Stimulated activated CD4-positive, alpha-beta T cell treated with anti-CD3 and anti-CD28 coated beads, Interleukin-12 subunit alpha, Interleukin-12 subunit beta, amount 100 ng/mL, for 48 hours (primary cell): ENCODE results near the gene LDLRAD4.
"Not testable (repeated sequence)": the region's sequence is repeated elsewhere in the genome, so short reads cannot be mapped to it uniquely, and the experiment has no call there.

Experiments used
- DNase-seq, 3 donors: peaks; one replicate each; pipeline ENCODE4 v3.0.0-alpha.2; 2020; ENCODE audit warnings: low read depth in 2 of 3, low spot score in 1 of 3

Gene LDLRAD4

GRCh38 chr18:13324880-13325279 is 106.3 kb downstream of the LDLRAD4 start:
- no peak for DNase-seq

DNA sequence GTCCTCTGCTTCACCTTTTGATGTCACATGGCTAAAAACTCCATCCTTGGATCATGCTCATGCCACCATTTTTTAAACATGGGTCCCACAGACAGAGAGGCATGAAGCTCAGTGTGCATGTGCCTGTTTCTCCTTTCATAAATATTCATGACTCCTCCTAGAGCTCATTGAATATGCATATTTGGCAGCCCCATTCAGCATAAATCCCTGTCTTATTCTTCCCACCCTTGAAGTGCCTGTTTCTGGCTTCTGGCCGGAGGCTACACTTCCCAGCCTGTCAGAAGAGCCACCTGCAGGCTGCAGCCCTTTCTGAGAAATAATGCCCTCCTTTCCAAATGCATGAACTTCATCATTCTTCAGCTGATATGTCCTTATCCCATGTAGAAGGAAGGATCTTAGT is 109.7 kb downstream of the LDLRAD4 start:
- DNase-seq, result no peak

DNA sequence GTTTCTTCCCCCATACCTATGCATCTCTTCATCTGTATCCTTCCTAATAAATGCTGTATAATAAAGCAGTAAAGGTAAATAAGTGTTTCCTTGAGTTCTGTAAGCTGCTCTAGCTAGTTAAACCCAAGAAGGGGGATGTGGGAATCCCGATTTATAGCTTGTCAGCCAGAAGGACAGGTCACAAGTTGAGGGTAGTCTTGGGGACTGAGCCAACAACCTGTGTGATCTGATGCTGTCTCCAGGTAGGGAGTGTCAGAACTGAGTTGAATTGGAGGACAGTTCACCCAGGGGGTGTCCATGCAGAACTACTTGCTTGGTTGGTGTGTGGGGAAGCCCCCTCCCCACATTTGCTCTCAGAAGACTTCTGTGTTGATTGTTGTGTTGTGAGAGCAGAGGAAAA is 112.4 kb downstream of the LDLRAD4 start:
- DNase-seq, result no peak

GRCh38 chr18:13331846-13332245 is 113.3 kb downstream of the LDLRAD4 start:
- no peak for DNase-seq

DNA sequence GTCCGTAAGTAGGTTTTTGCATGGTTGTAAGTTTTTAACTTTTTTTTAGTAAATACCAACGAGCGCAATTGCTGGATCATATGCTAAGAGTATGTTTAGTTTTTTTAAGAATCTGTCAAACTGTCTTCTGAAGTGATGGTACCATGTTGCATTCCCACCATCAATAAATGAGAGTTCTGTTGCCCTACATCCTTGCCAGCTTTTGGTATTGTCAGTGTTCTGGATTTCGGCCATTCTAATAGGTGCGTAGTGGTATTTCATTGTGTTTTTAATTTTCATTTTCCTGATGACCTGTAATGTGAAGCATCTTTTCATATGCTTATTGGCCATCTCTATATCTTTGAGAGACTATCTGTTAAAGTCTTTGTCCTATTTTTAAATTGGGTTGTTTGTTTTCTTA is 114.3 kb downstream of the LDLRAD4 start:
- no peak for DNase-seq

DNA sequence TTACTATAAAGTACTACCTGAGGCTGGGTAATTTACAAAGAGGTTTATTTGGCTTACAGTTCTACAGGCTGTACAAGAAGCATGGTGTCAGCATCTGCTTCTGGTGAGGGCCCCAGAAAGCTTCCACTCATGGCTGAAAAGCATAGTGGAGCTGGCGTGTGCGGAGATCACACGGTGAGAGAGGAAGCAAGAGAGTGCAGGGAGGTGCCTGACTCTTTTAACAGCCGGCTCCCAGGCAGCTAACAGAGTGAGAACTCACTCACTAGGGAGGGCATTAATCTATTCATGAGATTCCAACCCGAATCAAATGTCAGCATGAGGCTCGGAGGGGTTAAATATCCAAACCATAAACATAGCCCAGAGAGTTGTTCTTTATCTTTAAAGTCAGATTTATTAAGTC is 117.3 kb downstream of the LDLRAD4 start:
- DNase-seq, result no peak

GRCh38 chr18:13336841-13337240 is 118.3 kb downstream of the LDLRAD4 start:
- no peak for DNase-seq

- DNase-seq, result no peak
Observed at GRCh38 chr18:13337369-13337768, 118.8 kb downstream of the LDLRAD4 start.

DNA sequence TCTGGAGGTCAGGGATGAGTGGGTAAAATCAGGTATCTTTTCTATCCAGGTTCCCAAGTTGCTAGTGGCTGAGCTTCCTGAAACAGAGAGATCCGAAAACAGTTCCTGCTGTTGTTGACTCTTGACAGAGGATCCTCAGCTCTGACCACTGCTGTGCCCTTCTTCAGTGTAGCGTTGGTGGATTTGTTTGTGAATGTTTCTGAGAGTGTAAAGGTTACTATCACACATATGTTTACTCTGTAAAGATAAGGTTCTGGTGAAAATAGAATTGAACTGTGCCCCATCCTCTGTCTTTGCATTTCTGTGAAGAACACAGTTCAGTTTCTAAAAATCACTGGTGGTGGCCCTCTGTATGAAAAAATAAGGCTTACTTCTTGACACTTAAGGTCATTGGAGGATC is 119.8 kb downstream of the LDLRAD4 start:
- DNase-seq, result no peak

GRCh38 chr18:13339653-13340052 is 121.1 kb downstream of the LDLRAD4 start:
- no peak for DNase-seq

- not testable (repeated sequence) for DNase-seq
Observed at GRCh38 chr18:13346449-13346848, 127.9 kb downstream of the LDLRAD4 start.

DNA sequence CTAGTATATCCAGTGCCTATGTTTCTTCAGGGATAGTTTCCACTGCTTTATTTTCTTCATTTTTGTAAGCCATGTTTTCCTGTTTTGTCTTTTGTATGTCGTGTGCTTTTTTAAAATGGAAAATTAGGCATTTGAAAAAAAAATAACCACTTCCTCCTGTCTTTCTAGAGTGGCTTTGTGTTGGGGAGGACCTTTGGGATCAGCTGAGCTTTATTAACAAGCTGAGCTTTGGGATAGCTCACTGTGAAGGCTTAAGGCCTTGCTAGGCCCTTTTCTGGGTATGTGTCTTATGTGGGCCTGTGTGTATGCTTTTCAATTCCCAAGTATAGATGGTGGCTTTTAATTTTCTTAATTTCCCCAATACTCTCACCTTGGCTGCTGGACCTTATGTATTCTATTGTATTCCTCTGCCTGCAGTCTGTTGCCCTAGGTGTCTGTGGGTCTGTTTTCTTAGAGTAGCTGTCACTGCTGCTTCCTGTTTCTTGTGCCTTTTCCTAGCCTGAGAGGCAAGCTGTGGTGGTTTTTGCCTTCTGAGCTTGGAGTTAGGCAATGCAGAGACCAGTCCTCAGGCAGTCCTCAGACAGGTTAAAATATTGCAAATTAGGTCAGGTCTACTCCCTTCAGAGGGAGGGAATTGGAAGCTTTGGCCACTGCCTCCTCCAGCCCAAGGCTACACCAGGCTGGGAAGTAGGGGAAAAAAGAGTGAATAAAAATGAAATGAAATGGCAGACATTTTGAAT is 134.7 kb downstream of the LDLRAD4 start:
- no peak for DNase-seq

DNA sequence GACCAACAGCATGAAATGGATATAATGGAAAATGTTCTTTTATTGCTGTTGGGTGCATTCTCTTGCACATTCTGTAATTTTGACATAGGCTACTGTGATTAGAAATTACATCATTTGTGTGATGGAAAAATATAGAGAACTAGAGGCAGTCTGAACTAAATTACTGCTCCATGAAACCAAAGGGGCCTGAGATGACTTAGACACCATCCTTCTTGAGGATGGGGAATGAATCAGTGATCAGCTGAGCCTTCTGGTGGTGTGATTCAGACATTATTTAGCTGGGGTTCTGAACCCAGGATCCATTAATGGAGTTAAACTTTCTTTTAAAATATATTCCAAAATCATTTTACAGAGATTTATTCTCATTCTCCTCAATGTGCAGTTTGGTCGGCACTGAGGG is 135.8 kb downstream of the LDLRAD4 start:
- no peak for DNase-seq

DNA sequence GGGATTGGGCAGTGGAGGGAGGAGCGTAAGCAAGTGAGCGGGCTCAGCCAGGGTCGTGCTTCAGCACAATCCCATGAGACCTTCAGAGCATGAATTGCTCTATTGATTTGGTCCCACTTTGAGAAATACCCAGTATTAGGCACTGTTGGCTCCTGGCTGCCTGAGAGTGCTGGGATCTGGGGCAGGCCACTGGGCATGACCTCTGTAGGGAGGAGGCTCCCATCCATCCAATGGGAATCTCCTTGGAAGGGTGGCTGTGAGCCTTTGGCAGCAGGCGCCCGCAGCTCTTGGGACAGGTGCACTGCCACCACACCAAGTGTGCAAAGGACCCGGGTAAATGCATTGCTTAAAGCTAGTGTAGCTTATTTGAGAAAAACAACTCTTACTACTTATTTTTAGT is 137.5 kb downstream of the LDLRAD4 start:
- no peak for DNase-seq

- no peak for DNase-seq
Observed at GRCh38 chr18:13357289-13357688, 138.7 kb downstream of the LDLRAD4 start.

DNA sequence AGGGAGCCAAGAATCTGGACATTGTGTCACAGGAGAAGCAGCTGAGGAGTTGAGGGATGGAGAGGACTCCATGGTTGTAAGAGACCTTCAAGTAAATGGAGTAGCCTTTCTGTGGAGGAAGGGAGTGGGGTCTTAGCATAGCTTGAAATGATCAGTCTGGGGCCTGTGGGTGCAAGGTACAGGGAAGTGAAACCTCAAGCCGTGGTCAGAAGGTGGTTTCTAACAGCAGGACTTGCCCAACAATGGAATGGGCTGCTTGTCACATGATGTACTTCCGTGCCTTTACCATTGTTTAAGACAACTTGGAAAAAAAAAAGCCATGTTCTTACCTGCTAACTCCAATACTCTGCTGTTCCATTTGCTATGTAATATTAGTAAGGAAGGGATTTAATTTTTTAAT is 140.7 kb downstream of the LDLRAD4 start:
- DNase-seq, result no peak

GRCh38 chr18:13361431-13361830 is 142.9 kb downstream of the LDLRAD4 start:
- no peak for DNase-seq

- no peak for DNase-seq
Observed at GRCh38 chr18:13362051-13362450, 143.5 kb downstream of the LDLRAD4 start.

DNA sequence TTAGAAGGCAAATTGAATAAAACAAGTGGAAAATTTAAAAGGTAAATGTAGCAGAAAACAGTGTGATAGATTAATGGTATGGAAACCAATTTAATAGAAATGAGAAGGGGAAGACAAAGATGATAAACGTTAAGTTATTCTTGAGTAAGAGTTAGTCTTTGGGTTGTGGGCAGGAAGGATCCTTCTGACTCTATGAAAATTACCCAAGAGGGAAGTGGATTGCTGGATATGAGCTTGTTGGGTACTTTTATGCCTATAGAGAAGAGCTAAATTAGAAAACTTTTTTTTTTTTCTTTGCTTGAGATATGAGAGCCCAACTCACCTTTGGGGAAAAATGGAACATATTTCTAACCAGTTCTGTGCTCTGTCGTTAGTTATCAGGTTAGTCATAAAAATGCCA is 144.0 kb downstream of the LDLRAD4 start:
- DNase-seq, result no peak

DNA sequence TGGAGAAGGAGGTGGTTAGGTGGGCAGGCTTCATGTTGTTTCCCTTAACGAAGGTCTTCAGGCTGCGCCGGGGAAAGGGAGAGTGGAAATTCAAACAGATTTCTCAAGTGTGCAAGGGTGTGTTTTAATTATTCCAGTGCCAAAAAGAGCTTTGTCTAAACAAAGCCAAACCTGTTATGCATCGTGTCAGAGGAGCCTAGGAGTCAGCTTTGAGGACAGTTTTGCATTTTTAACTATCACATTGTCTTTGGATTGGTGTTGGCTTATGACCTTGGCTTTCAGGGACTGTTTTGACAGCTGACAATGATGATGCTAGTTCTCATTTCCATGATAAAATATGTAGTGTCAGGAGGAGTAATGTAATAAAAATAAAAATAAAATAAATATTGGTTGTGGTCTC is 144.8 kb downstream of the LDLRAD4 start:
- DNase-seq, result no peak

GRCh38 chr18:13364721-13365205 is 146.2 kb downstream of the LDLRAD4 start:
- no peak for DNase-seq

GRCh38 chr18:13366131-13366530 is 147.6 kb downstream of the LDLRAD4 start:
- no peak for DNase-seq

DNA sequence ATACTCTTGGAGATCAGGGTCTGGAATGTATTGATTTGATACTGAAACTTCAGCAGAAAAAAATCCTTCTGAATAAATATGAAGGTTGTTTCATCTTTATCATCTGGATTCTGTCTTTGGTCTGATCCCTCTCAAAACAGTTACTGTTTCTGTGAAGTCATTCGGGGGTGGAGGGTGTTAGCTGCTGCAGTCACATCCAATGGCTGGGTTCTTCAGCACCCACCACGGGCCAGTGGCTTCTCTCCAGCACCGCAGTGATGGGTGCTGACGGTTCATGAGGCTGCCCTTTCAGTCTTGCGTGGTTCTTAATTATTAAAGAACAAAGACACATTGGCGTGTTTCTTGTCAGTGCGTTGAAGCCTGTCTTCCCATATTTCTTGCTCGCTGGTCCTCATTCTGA is 148.0 kb downstream of the LDLRAD4 start:
- DNase-seq, result no peak
